Adrenal gland (tissue), 12 donors: Measurements from ENCODE around the gene RASL10B. TPM values are rescaled to one million over a fixed set of nuclear protein-coding genes. Genes with fewer than 3 reads are reported as not detected.
A peak's percentile ranks its signal among the peaks of the same experiment; 100 is the strongest.

ENCODE experiments used
- DNase-seq, 7 donors: peaks; one replicate each; pipeline ENCODE4 v3.0.0-alpha.2; 2019 to 2020
- H3K27ac ChIP-seq, 5 donors: fragments of 200-600 bp; sonication (generic) in 4 of 5; 1 replicate in 3 of 5; 2 replicates in 2 of 5; pipeline versions ENCODE4 v1.5.1 to v1.8.0; 2016 to 2020; ENCODE audit warnings: mild to moderate bottlenecking in 1 of 5
- H3K27me3 ChIP-seq: fragments of 200-600 bp; 2 replicates; pipeline ENCODE4 v1.8.0; 2021
- H3K36me3 ChIP-seq, 2 donors: fragments of 200-600 bp; replicated peaks in 1 of 2; 1 replicate in 1 of 2; 2 replicates in 1 of 2; pipeline versions ENCODE4 v1.5.1 to v1.8.0; 2018 to 2022
- H3K4me1 ChIP-seq, 2 donors: fragments of 200-600 bp; replicated peaks in 1 of 2; 1 replicate in 1 of 2; 2 replicates in 1 of 2; pipeline versions ENCODE4 v1.5.1 to v1.8.0; 2018 to 2021
- H3K4me3 ChIP-seq, 4 donors: fragments of 200-600 bp; sonication (generic) in 3 of 4; one replicate each; pipeline ENCODE4 v1.5.1; 2016 to 2018
- H3K9me3 ChIP-seq, 3 donors: fragments of 200-600 bp; sonication (generic) in 1 of 3; replicated peaks in 1 of 3; 1 replicate in 2 of 3; 2 replicates in 1 of 3; pipeline versions ENCODE4 v1.5.1 to v1.8.0; 2016 to 2021
- CTCF ChIP-seq, 6 experiments: fragments of 450-650 bp in 4 of 6; fragments of 200-600 bp in 2 of 6; sonication (generic) in 1 of 6; IDR thresholded peaks; 1 replicate in 5 of 6; 2 replicates in 1 of 6; pipeline versions ENCODE4 v1.5.1 to v1.8.0; 2016 to 2021; ENCODE audit warnings: antibody characterized with exemption in 6 of 6, mild to moderate bottlenecking in 2 of 6, moderate library complexity in 1 of 6
- POLR2A ChIP-seq, 2 donors: fragments of 450-650 bp; IDR thresholded peaks; one replicate each; pipeline ENCODE4 v1.6.1; 2017; ENCODE audit warnings: antibody characterized with exemption in 2 of 2, mild to moderate bottlenecking in 2 of 2, moderate library complexity in 1 of 2
- WGBS, 4 donors: extraction: QIAGEN DNeasy Blood & Tissue Kit in 2 of 4; methylation state at CpG; one replicate each; pipeline versions ENCODE4 v1.1.5 to v1.1.7; 2013 to 2017; 5-methylcytosine and 5-hydroxymethylcytosine counted together
- intact Hi-C, 2 donors: fragments of 100-400 bp; cut with DNase I; formaldehyde crosslinking; loops; one replicate each; pipeline versions ENCODE4 v1.14.1 to v1.15.0; 2022 to 2023
- polyA plus RNA-seq, 3 donors: library from polyadenylated mRNA; stranded (reverse); fragments of 200-250 nt in 2 of 3; fragments of 350-450 nt in 1 of 3; fragmentation: Illumina TruSeq in 1 of 3; extraction: RNeasy Lipid Tissue Mini Kit (QIAGEN cat#74804) in 1 of 3; gene quantifications; one replicate each; pipeline ENCODE4 v1.2.3, GENCODE V29; 2013 to 2014
- total RNA-seq, 9 donors: library from RNA; depleted of rRNA in 4 of 9; stranded (reverse); fragments of >200 nt in 4 of 9; fragments of 120-200 nt in 1 of 9; fragmentation: NEBNext Ultra II Directional in 1 of 9; extraction: Animal tissue kit (Norgen Biotek cat#: 25700) in 1 of 9; gene quantifications; one replicate each; pipeline versions ENCODE4 v1.1.0 to v1.2.4, GENCODE V29; 2013 to 2023
- donor health status: healthy with polysubstance abuse.
- donor health status: Bipolar disorder and iron deficiency.
- donor health status: DM: yes; HTN: yes; CAD: no.
- donor health status: DM: no; HTN: no; CAD: no.
- donor health status: DM: no; HTN: no; CAD: no.
- donor health status: DM: yes; HTN: yes; CAD: no.

The RASL10B gene
- total and polyA plus RNA-seq, 12 donors, result 1.1 to 8.1 (median 2.1) TPM

GRCh38 chr17:35786941-35787432, 55.5 kb downstream of the RASL10B start:
- H3K9me3 ChIP-seq, result no peaks in the 10 kb centered on the region
- H3K27me3 ChIP-seq, result no peaks in the 10 kb centered on the region
- H3K4me3 ChIP-seq, result no peak overlapping the region
- intact Hi-C loops, result no loop called here
- WGBS, 4 donors, result 5 to 29% (median 19%) methylated on average over 3 of the region's 3 CpGs
- no peak for TF ChIP-seq CTCF (IDR thresholded peaks at IDR 0.05)
- TF ChIP-seq POLR2A (IDR thresholded peaks at IDR 0.05), result no peak
- peak in 1 of 7 donors; percentile 14 for DNase-seq
- H3K36me3 ChIP-seq, result no peaks in the 10 kb centered on the region
- H3K27ac ChIP-seq, result peak overlapping the region in 3 of 5 donors; percentile 48 to 76 (median 72)
- peaks cover 29 to 42% of the 10 kb centered on the region in 2 donors for H3K4me1 ChIP-seq

GRCh38 chr17:35788477-35789368, 57.3 kb downstream of the RASL10B start:
- Histone ChIP-seq H3K36me3 (no peaks in the 10 kb centered on the region), H3K27ac (peak overlapping the region in 3 of 5 donors; percentile 18 to 70 (median 20)), H3K4me3 (no peak overlapping the region), H3K27me3 (no peaks in the 10 kb centered on the region), H3K9me3 (no peaks in the 10 kb centered on the region), H3K4me1 (peaks cover 21 to 33% of the 10 kb centered on the region in 2 donors)
- intact Hi-C loops, result no loop called here
- 6 to 56% (median 34%) methylated on average over 2 of the region's 2 CpGs for WGBS, 4 donors
- TF ChIP-seq POLR2A (IDR thresholded peaks at IDR 0.05) (no peak), CTCF (IDR thresholded peaks at IDR 0.05) (no peak)
- DNase-seq, result peak in 1 of 7 donors; percentile 42

GRCh38 chr17:35790841-35791240, 59.4 kb downstream of the RASL10B start:
- no peak overlapping the region for H3K27ac ChIP-seq
- WGBS, 4 donors, result 90 to 98% (median 95%) methylated on average over 3 of the region's 3 CpGs
- H3K27me3 ChIP-seq, result no peaks in the 10 kb centered on the region
- H3K9me3 ChIP-seq, result no peaks in the 10 kb centered on the region
- no peak for DNase-seq
- no peak overlapping the region for H3K4me3 ChIP-seq
- intact Hi-C loops, result no loop called here
- peaks cover 13 to 29% of the 10 kb centered on the region in 2 donors for H3K4me1 ChIP-seq
- TF ChIP-seq CTCF (IDR thresholded peaks at IDR 0.05), result no peak
- TF ChIP-seq POLR2A (IDR thresholded peaks at IDR 0.05), result no peak
- no peaks in the 10 kb centered on the region for H3K36me3 ChIP-seq

- H3K4me1 ChIP-seq, result peaks cover 11 to 27% of the 10 kb centered on the region in 2 donors
- 66 to 73% (median 71%) methylated on average over 9 of the region's 9 CpGs for WGBS, 4 donors
- no peak overlapping the region for H3K27ac ChIP-seq
- no peak for DNase-seq
- no peaks in the 10 kb centered on the region for H3K9me3 ChIP-seq
- H3K36me3 ChIP-seq, result no peaks in the 10 kb centered on the region
- intact Hi-C loops, result no loop called here
- H3K4me3 ChIP-seq, result no peak overlapping the region
- H3K27me3 ChIP-seq, result no peaks in the 10 kb centered on the region
- TF ChIP-seq CTCF (IDR thresholded peaks at IDR 0.05), result no peak
- no peak for TF ChIP-seq POLR2A (IDR thresholded peaks at IDR 0.05)
Observed at GRCh38 chr17:35791681-35792350, 60.4 kb downstream of the RASL10B start.
